ENCODE measurements around the gene MOB2. TPM values are rescaled to one million over a fixed set of nuclear protein-coding genes. Genes with fewer than 3 reads are reported as not detected.

Gene MOB2
- total and polyA plus RNA-seq, 8 donors, result 13.7 to 30.4 (median 18.2) TPM

- no peak overlapping the region for H3K27ac ChIP-seq
- intact Hi-C loops (cut with DNase I), result no loop called here
- H3K9me3 ChIP-seq, result no peaks in the 10 kb centered on the region
- no peaks in the 10 kb centered on the region for H3K36me3 ChIP-seq
- ATAC-seq (peak in 3 of 4 donors; percentile 1 to 2 (median 1)), FAIRE-seq (no peak), DNase-seq (no peak)
- H3K27me3 ChIP-seq, result no peaks in the 10 kb centered on the region
- WGBS, 2 donors, result 92 to 94% methylated on average over 16 of the region's 16 CpGs
- no peak for TF ChIP-seq CTCF (IDR thresholded peaks at IDR 0.05)
- H3K4me1 ChIP-seq, result no peaks in the 10 kb centered on the region
- no peak overlapping the region for H3K4me3 ChIP-seq
Measured at GRCh38 chr11:1463056-1463455, 23.5 kb downstream of the MOB2 start.

- H3K9me3 ChIP-seq, result no peaks in the 10 kb centered on the region
- H3K36me3 ChIP-seq, result no peaks in the 10 kb centered on the region
- no peak overlapping the region for H3K27ac ChIP-seq
- ATAC-seq, result peak in 2 of 4 donors; percentile 1
- intact Hi-C loops (cut with DNase I), result no loop called here
- H3K27me3 ChIP-seq, result no peaks in the 10 kb centered on the region
- no peak overlapping the region for H3K4me3 ChIP-seq
- H3K4me1 ChIP-seq, result no peaks in the 10 kb centered on the region
- no peak for DNase-seq
- no peak for TF ChIP-seq CTCF (IDR thresholded peaks at IDR 0.05)
- FAIRE-seq, result no peak
- 88% methylated on average over 13 of the region's 13 CpGs for WGBS, 2 donors
Measured at GRCh38 chr11:1462698-1462975, 23.9 kb downstream of the MOB2 start.

- intact Hi-C loops (cut with DNase I), result no loop called here
- H3K4me1 ChIP-seq, result no peaks in the 10 kb centered on the region
- H3K9me3 ChIP-seq, result no peaks in the 10 kb centered on the region
- WGBS, 2 donors, result 90 to 91% methylated on average over 46 of the region's 46 CpGs
- no peak for DNase-seq
- TF ChIP-seq CTCF (IDR thresholded peaks at IDR 0.05), result no peak
- no peak for ATAC-seq
- H3K36me3 ChIP-seq, result peaks cover 0 to 5% (median 0%) of the 10 kb centered on the region in 3 donors
- no peak overlapping the region for H3K4me3 ChIP-seq
- FAIRE-seq, result no peak
- no peak overlapping the region for H3K27ac ChIP-seq
- no peaks in the 10 kb centered on the region for H3K27me3 ChIP-seq
Measured at GRCh38 chr11:1461826-1462697, 24.5 kb downstream of the MOB2 start.

GRCh38 chr11:1460986-1461825 lies 25.4 kb downstream of the MOB2 start:
- DNase-seq (no peak), FAIRE-seq (no peak), ATAC-seq (no peak)
- WGBS, 2 donors, result 89 to 93% methylated on average over 50 of the region's 50 CpGs
- Histone ChIP-seq H3K27ac (no peak overlapping the region), H3K9me3 (no peaks in the 10 kb centered on the region), H3K36me3 (peaks cover 0 to 10% (median 0%) of the 10 kb centered on the region in 3 donors), H3K27me3 (no peaks in the 10 kb centered on the region), H3K4me1 (no peaks in the 10 kb centered on the region), H3K4me3 (no peak overlapping the region)
- no peak for TF ChIP-seq CTCF (IDR thresholded peaks at IDR 0.05)
- intact Hi-C loops (cut with DNase I), result no loop called here

Data from pancreas (tissue), 10 donors.